SH-SY5Y (cell line): ENCODE results near the gene ACOXL.

ENCODE experiments used
- GATA2 ChIP-seq: IDR thresholded peaks from 2 replicates; pipeline ENCODE4 v1.6.1; 2011; ENCODE audit warnings: mild to moderate bottlenecking, low read depth, low read length
- GATA3 ChIP-seq: IDR thresholded peaks from 2 replicates; pipeline ENCODE4 v1.6.1; 2011; ENCODE audit warnings: low read depth, mild to moderate bottlenecking, low read length, moderate library complexity

Gene ACOXL

GRCh38 chr2:110874453-110875383 lies 142.3 kb downstream of the ACOXL start:
- TF ChIP-seq GATA3 (no peak), GATA2 (no peak)

GRCh38 chr2:110875384-110875725 lies 143.0 kb downstream of the ACOXL start:
- TF ChIP-seq GATA3: no peak
- TF ChIP-seq GATA2: no peak

DNA sequence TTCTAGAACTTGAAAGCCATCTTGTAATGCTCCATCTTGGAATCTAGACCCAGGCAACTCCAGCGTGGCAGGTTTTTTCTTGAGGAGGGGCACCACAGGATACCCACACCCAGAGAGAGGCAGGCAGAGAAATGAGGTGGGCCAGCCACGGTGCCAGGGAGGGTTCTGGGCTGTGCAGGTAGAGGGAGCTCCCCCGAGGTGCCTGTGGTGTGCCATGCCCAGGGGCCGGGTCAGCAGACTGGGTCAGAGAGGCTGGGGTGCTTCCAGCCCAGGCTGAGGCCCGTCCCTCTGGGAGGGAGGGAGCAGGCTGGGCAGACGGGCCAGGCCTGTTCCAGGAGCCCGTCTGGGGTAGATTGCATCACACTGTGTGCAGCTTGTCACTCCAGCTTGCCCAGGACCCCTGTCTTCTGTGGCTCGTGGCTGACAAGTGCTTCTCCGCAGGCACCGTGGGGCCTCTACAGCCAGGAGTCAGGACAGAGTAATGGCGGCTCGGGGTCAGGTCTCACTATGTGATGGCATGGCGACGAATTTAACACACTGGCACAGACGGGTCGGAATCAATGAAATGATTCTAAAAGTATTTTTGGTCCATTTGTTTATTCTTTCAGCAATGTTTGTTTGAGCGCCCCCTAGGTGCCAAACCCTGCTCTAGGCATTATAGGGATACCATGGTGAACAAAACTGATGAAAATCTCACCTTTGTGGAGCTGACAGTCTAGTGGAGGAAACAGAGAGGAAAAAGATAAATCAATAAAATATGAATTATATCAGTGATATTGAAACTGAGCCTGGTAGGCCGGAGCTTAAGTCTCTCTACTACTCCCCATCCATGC lies 144.0 kb downstream of the ACOXL start:
- TF ChIP-seq GATA2 (no peak), GATA3 (no peak)

- TF ChIP-seq GATA2: no peak
- TF ChIP-seq GATA3: no peak
Measured at GRCh38 chr2:110877031-110877827, 144.9 kb downstream of the ACOXL start.

DNA sequence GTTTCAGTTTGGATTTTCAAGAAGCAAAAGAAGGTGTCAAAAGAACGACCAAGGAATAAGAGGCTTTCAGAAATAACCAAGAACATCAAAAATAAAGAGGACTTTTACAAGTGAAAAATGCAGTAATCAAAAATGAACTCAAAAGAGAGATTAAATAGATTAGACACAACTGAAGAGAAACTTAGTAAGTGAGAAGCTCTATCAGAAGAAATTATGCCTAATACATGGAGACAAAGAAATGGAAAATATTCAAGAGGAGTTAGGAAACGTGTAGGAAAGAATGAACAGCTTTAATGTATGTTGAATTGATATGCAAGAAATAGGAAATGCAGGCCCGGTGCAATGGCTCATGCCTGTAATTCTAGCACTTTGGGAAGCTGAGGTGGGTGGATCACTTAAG lies 145.8 kb downstream of the ACOXL start:
- TF ChIP-seq GATA2 (no peak), GATA3 (no peak)

- TF ChIP-seq GATA3: no peak
- TF ChIP-seq GATA2: no peak
Measured at GRCh38 chr2:110881908-110882307, 149.5 kb downstream of the ACOXL start.

- TF ChIP-seq GATA3 (no peak), GATA2 (no peak)
Measured at GRCh38 chr2:110883406-110883805, 151.0 kb downstream of the ACOXL start.

DNA sequence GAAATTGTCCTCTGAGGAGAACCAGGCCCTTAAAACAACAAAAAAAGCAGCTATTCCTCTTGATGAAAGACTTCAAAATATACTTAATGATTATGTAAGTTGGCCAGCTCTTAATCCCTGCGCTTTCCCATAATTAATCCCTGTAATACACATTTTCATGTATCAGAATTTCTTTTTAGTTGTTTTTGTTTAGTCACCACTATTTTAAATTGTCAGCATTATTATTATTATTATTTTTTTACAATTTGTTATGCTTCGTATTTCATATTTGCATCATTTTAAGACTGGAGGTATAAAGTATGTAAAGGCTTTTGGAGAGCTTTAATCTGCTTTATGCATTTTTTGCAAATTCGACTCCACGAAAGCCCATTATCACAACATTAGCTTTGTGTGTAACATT lies 152.9 kb downstream of the ACOXL start:
- TF ChIP-seq GATA3 (no peak), GATA2 (no peak)

DNA sequence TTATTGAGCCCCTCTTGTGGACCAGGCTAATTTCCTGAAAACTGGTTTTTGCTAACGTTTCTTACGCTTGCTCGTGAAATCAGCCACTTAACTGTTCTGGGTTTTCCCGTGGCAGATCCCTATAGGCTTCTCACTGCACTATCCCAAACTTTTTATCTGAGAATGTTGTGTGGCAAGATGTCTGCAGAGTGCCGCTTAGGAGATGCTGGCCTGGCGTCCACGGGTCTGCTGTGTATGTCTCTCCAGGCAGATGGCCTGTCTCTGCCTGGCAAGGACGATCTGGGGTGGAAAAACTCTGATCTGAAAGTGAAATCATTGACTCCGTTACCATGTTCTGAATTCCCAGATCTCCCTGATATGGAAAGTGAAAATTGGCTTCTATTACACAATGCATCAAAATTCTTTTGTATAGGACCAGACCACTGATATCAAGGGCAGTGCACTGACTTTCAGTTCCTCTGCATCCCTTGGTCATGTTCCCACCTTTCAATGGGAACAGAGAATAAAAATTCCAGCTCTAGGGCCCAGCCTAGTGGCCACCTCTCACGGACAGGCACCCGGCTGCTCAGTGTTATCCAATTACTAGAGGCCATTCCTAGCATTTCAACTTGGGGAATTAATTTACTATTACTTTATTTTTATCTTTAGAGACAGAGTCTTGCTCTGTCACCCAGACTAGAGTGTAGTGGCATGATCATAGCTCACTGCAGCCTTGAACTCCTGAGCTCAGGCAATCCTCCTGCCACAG lies 154.6 kb downstream of the ACOXL start:
- TF ChIP-seq GATA3 (no peak), GATA2 (no peak)

GRCh38 chr2:110888411-110888810 lies 156.0 kb downstream of the ACOXL start:
- TF ChIP-seq GATA3 (no peak), GATA2 (no peak)

DNA sequence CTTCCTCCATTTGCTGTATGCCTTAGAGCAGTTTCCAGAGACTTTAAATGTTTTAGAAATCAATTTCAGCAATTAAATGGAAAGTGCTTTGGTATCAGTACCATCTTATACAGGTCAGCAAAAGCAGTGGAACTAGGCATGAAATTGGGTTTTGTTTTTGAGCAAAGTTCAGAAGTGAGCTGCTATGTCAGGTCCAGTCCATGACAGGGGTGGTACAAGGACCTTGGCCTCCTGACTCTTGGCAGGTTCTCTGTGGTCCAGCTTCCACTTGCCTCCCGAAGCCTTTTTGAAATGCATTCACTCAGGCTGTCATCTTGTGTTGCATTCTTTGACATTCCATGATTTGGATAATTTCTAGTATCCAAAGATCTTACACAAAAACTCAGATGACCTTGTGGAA lies 159.3 kb downstream of the ACOXL start:
- TF ChIP-seq GATA3 (no peak), GATA2 (no peak)

DNA sequence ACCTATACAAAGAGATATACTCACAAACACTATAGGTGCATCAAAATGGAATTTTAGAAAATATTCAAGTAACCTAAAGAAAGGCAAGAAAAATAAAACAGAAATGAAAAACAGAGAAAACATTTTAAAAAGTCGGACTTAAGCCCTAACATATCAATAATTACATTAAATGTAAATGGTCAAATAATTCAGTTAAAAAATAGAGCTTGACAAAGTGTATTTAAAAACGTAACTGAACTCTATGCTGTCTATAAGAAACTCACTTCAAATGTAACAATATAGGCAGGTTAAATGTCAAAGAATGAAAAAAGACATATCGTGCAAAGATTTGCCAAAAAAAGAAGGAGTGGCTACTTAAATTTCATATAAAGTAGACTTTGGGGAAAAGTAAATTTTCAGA lies 163.9 kb downstream of the ACOXL start:
- TF ChIP-seq GATA2 (no peak), GATA3 (no peak)

DNA sequence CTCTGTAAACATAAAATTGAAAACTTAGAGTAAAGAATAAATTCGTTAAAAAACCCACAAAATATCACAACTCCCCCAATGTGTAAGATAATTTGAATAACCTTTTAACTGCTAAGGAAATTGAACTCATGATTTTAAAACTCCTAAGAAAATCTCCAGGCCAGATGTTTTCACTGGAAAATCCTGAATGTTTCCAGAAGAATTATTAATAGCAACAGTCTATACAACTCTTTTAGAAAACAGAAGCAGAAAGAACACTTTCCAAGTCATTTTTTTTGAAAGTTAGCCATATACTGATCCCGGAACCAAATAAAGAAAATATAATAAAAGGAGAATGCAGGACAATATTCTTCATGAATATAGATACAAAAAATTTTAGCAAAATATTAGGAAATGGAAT lies 165.6 kb downstream of the ACOXL start:
- no peak for TF ChIP-seq GATA2

DNA sequence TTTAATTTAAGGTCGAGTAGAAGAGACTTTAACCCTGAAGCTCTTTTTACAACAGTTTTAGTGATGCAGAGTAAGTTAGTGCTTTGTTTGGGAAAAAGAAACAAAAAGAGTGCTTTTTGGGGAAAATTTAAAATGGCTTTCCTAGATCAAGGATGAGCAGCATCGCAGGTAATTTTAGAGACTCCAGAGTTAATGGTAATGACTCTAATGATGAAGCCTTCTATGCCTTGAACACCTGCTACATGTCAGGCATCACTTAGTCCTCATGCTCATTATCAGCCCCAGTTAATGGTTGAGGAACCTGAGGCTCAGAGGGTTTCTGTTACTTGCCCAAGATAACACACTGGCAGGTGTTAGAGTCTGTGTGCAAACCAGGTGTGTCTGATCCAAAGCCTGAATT lies 167.8 kb downstream of the ACOXL start:
- no peak for TF ChIP-seq GATA2
- no peak for TF ChIP-seq GATA3

GRCh38 chr2:110903548-110903947 lies 171.2 kb downstream of the ACOXL start:
- TF ChIP-seq GATA2 (no peak), GATA3 (no peak)
